Nephron (organoid): ENCODE results near the gene ABHD11.

ENCODE experiments used
- H3K27ac Mint-ChIP-seq, 3 experiments: 2 replicates each; pipeline ENCODE4 v1.8.0; 2020; ENCODE audit warnings: mixed read lengths in 3 of 3, mild to moderate bottlenecking in 2 of 3, moderate library complexity in 1 of 3
- H3K27me3 Mint-ChIP-seq: 2 replicates; pipeline ENCODE4 v1.8.0; 2021; ENCODE audit warnings: low read depth, mild to moderate bottlenecking, moderate library complexity, mixed read lengths
- H3K36me3 Mint-ChIP-seq: 2 replicates; pipeline ENCODE4 v1.8.0; 2020; ENCODE audit warnings: low read depth, mixed read lengths
- H3K4me1 Mint-ChIP-seq: 2 replicates; pipeline ENCODE4 v1.8.0; 2020; ENCODE audit warnings: mixed read lengths
- H3K4me3 Mint-ChIP-seq, 3 experiments: 2 replicates each; pipeline ENCODE4 v1.8.0; 2020; ENCODE audit warnings: mild to moderate bottlenecking in 3 of 3, mixed read lengths in 3 of 3, moderate library complexity in 2 of 3
- H3K9me3 Mint-ChIP-seq: 2 replicates; pipeline ENCODE4 v1.8.0; 2020; ENCODE audit warnings: mixed read lengths
- CTCF ChIP-seq, 3 experiments: fragments of 200-600 bp; sonication (generic); IDR thresholded peaks; one replicate each; pipeline ENCODE4 v1.5.0; 2021; ENCODE audit warnings: antibody characterized with exemption in 3 of 3; ENCODE audit not compliant: unreplicated experiment in 3 of 3

ABHD11 gene

GRCh38 chr7:73740771-73741170 lies 2.2 kb upstream of the ABHD11 start:
- H3K36me3 Mint-ChIP-seq = no peaks in the 10 kb centered on the region
- peaks cover 19% of the 10 kb centered on the region for H3K4me1 Mint-ChIP-seq
- H3K27me3 Mint-ChIP-seq = peaks cover 10% of the 10 kb centered on the region
- peak overlapping the region; percentile 70 to 85 (median 82) for H3K4me3 Mint-ChIP-seq
- peak overlapping the region; percentile 75 to 98 (median 88) for H3K27ac Mint-ChIP-seq
- no peaks in the 10 kb centered on the region for H3K9me3 Mint-ChIP-seq
- no peak for TF ChIP-seq CTCF (IDR thresholded peaks at IDR 0.05; ENCODE audit: unreplicated experiment in 3 of 3)

GRCh38 chr7:73740212-73740611 lies 1.6 kb upstream of the ABHD11 start:
- peaks cover 10% of the 10 kb centered on the region for H3K27me3 Mint-ChIP-seq
- TF ChIP-seq CTCF (IDR thresholded peaks at IDR 0.05; ENCODE audit: unreplicated experiment in 3 of 3) = no peak
- H3K4me3 Mint-ChIP-seq = peak overlapping the region; percentile 70 to 85 (median 82)
- peak overlapping the region; percentile 75 to 98 (median 88) for H3K27ac Mint-ChIP-seq
- H3K9me3 Mint-ChIP-seq = no peaks in the 10 kb centered on the region
- peaks cover 19% of the 10 kb centered on the region for H3K4me1 Mint-ChIP-seq
- no peaks in the 10 kb centered on the region for H3K36me3 Mint-ChIP-seq

GRCh38 chr7:73739387-73739767 lies 775 bp upstream of the ABHD11 start:
- Mint-ChIP-seq H3K27ac (peak overlapping the region; percentile 76 to 97 (median 95)), H3K27me3 (peaks cover 10% of the 10 kb centered on the region), H3K9me3 (no peaks in the 10 kb centered on the region), H3K4me1 (peaks cover 19% of the 10 kb centered on the region), H3K4me3 (peak overlapping the region; percentile 94 to 96 (median 95)), H3K36me3 (no peaks in the 10 kb centered on the region)
- TF ChIP-seq CTCF (IDR thresholded peaks at IDR 0.05; ENCODE audit: unreplicated experiment in 3 of 3) = no peak

- H3K27ac Mint-ChIP-seq = peak overlapping the region; percentile 81 to 95 (median 86)
- no peaks in the 10 kb centered on the region for H3K9me3 Mint-ChIP-seq
- TF ChIP-seq CTCF (IDR thresholded peaks at IDR 0.05; ENCODE audit: unreplicated experiment in 3 of 3) = no peak
- no peaks in the 10 kb centered on the region for H3K36me3 Mint-ChIP-seq
- H3K4me1 Mint-ChIP-seq = peaks cover 14% of the 10 kb centered on the region
- peak overlapping the region; percentile 94 to 96 (median 95) for H3K4me3 Mint-ChIP-seq
- H3K27me3 Mint-ChIP-seq = peaks cover 7% of the 10 kb centered on the region
Measured at GRCh38 chr7:73738220-73738611, 386 bp downstream of the ABHD11 start.

DNA sequence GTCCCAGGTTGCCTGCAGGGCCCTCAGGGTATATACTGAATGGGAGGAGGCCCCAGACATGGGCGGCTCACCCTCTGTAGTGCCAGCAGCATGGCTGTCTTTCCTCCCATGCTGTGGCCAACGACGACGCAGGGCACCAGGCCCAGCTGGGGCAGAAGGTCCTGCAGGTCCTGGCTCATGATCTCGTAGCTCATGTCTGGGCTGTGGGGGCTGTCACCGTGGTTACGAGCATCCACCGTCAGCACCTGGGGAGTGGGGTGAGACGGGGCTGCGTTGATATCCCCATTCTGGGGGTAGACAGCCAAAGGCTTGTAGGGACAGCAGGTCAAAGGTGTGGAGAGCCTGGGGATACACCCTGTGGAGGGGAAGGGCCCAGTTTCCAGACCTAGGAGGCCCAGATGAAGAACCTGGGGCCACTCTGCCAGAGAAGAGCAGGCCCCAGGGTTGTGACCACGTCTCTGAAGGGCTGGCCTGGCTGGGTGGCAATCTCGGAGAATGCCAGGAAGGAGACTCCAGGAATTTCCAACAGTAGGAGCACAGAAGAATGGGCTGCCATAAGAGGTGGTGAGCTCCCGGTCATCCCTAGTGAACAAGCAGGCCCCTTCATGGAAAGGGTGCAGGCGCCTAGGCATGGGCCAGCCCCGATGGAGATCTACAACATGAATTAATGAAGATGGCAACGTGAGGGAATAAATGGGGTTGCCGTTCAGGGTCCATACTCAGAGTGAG lies 947 bp downstream of the ABHD11 start:
- H3K4me3 Mint-ChIP-seq = peak overlapping the region; percentile 94 to 96 (median 95)

More for the DNA sequence above, 947 bp downstream of the ABHD11 start:
- Mint-ChIP-seq H3K36me3 (no peaks in the 10 kb centered on the region), H3K27ac (peak overlapping the region; percentile 81 to 95 (median 86)), H3K9me3 (no peaks in the 10 kb centered on the region), H3K4me1 (peaks cover 10% of the 10 kb centered on the region), H3K27me3 (peaks cover 7% of the 10 kb centered on the region)
- no peak for TF ChIP-seq CTCF (IDR thresholded peaks at IDR 0.05; ENCODE audit: unreplicated experiment in 3 of 3)
